HL-60 (cell line): ENCODE data around the gene CHRNE.

Source experiments
- DNase-seq, 2 experiments: peaks; one replicate each; pipeline ENCODE4 v3.0.0-alpha.2; 2010 to 2020; ENCODE audit warnings: low read depth in 1 of 2, low spot score in 1 of 2
- H3K27ac ChIP-seq: fragments of 250-450 bp; sonication (Bioruptor Pico); replicated peaks from 2 replicates; pipeline ENCODE4 v1.5.1; 2020; ENCODE audit warnings: mild to moderate bottlenecking, moderate library complexity
- H3K27me3 ChIP-seq: fragments of 250-450 bp; sonication (Bioruptor Pico); 2 replicates; pipeline ENCODE4 v1.5.1; 2021; ENCODE audit warnings: mild to moderate bottlenecking, moderate library complexity; ENCODE audit not compliant: insufficient read depth, poor library complexity, severe bottlenecking
- H3K4me3 ChIP-seq: replicated peaks from 2 replicates; pipeline ENCODE4 v1.5.1; 2011; ENCODE audit warnings: mild to moderate bottlenecking, control low read depth, low read length; ENCODE audit not compliant: insufficient read depth
- CTCF ChIP-seq: IDR thresholded peaks from one replicate; pipeline ENCODE4 v1.5.1; 2011; ENCODE audit warnings: low read length, control low read depth, inconsistent platforms; ENCODE audit not compliant: insufficient read depth
- GABPA ChIP-seq: IDR thresholded peaks from 2 replicates; pipeline ENCODE4 v1.6.1; 2012; ENCODE audit warnings: low read depth
- POLR2AphosphoS5 ChIP-seq: IDR thresholded peaks from 2 replicates; pipeline ENCODE4 v1.6.1; 2012; ENCODE audit warnings: low read depth
- REST ChIP-seq: IDR thresholded peaks from 2 replicates; pipeline ENCODE4 v1.6.1; 2012; ENCODE audit warnings: low read depth; ENCODE audit not compliant: insufficient replicate concordance
- SPI1 ChIP-seq: IDR thresholded peaks from 2 replicates; pipeline ENCODE4 v1.6.1; 2012; ENCODE audit warnings: low read depth, mild to moderate bottlenecking, borderline replicate concordance

CHRNE gene

GRCh38 chr17:4850246-4850645, 52.7 kb downstream of the CHRNE start:
- H3K4me3 ChIP-seq: no peak overlapping the region
- H3K27me3 ChIP-seq: no peaks in the 10 kb centered on the region
- DNase-seq: no peak
- TF ChIP-seq SPI1: no peak
- no peak for TF ChIP-seq POLR2AphosphoS5
- TF ChIP-seq CTCF: no peak
- TF ChIP-seq GABPA: no peak
- TF ChIP-seq REST: no peak
- no peak overlapping the region for H3K27ac ChIP-seq

GRCh38 chr17:4849011-4849536, 53.8 kb downstream of the CHRNE start:
- no peak for DNase-seq
- no peak overlapping the region for H3K4me3 ChIP-seq
- no peak overlapping the region for H3K27ac ChIP-seq
- TF ChIP-seq REST: no peak
- TF ChIP-seq SPI1: no peak
- TF ChIP-seq CTCF: no peak
- TF ChIP-seq GABPA: no peak
- no peak for TF ChIP-seq POLR2AphosphoS5
- H3K27me3 ChIP-seq: no peaks in the 10 kb centered on the region
